Activated naive CD8-positive, alpha-beta T cell treated with anti-CD3 and anti-CD28 coated beads, Interleukin-2, amount 10 ng/mL, durations not matched to agents 7 days and 5 days (primary cell): ENCODE data around the gene PTCH2. TPM values are rescaled to one million over a fixed set of nuclear protein-coding genes. Genes with fewer than 3 reads are reported as not detected.
"Not testable (repeated sequence)": the region's sequence is repeated elsewhere in the genome, so short reads cannot be mapped to it uniquely, and the experiment has no call there.

Experiments used
- ATAC-seq: fragments of 150-1000 bp; cut with Tn5 transposase; one replicate; pipeline ENCODE4 v1.10.0; 2021; ENCODE audit warnings: low read depth, moderate library complexity
- POLR2A ChIA-PET: fragments of 350-600 bp; sonication (Branson Sonifier 250); formaldehyde crosslinking; loops from one replicate; lab custom pipeline; 2021; ENCODE audit warnings: antibody characterized with exemption; lab: Charles Lee
- DNase-seq: peaks from one replicate; pipeline ENCODE4 v3.0.0; 2021
- H3K27ac Mint-ChIP-seq: one replicate; pipeline ENCODE4 v1.8.0; 2022; ENCODE audit warnings: mild to moderate bottlenecking, mixed read lengths
- H3K27me3 Mint-ChIP-seq: one replicate; pipeline ENCODE4 v1.8.0; 2022; ENCODE audit warnings: mild to moderate bottlenecking, moderate library complexity, mixed read lengths
- H3K36me3 Mint-ChIP-seq: one replicate; pipeline ENCODE4 v1.8.0; 2021; ENCODE audit warnings: mild to moderate bottlenecking, mixed read lengths
- H3K4me1 Mint-ChIP-seq: one replicate; pipeline ENCODE4 v1.8.0; 2021; ENCODE audit warnings: mixed read lengths
- H3K4me3 Mint-ChIP-seq: one replicate; pipeline ENCODE4 v1.8.0; 2022; ENCODE audit warnings: mild to moderate bottlenecking, moderate library complexity, mixed read lengths
- H3K9me3 Mint-ChIP-seq: one replicate; pipeline ENCODE4 v1.8.0; 2021; ENCODE audit warnings: mixed read lengths
- total RNA-seq, 2 experiments: library from RNA; stranded (reverse); gene quantifications; one replicate each; pipeline ENCODE4 v1.2.3, GENCODE V29; 2021

PTCH2 gene
- total RNA-seq, 2 experiments from 2014 or later: 1.0 to 1.6 TPM

DNA sequence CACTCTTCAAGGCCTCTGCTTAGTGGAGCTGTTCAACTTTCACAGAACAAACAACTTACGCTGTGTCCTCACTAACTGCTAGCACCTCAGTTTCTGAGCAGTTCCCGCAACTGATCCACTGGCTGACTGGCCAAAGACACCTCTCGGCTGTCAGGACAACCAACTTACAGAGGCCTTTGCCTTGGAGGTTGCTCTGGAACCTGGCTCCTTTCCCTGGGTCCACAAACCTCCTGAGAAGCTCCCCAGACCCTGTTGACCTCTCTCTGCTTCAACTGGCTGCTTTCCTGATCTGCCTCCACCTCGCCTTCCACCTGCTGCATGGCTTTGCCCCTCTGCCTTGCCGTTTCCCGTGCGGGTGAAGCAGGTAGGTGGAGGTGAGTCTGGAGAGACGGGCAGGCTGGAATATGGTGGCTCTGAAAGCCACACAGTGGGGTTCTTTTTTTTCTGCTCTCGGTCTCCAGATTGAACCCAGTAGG, 21.8 kb downstream of the PTCH2 start:
- POLR2A ChIA-PET: interaction anchor here (1.3 to 7.9 kb wide), 11 partner anchors 8 to 482 kb away, joined by 3 to 360 read pairs (median 47); partner anchors contain the start of genes BEST4, BTBD19, DYNLT4 and HECTD3
- H3K4me1 Mint-ChIP-seq: peaks cover 31% of the 10 kb centered on the region
- H3K27ac Mint-ChIP-seq: peak overlapping the region; percentile 99
- no peak for DNase-seq
- H3K4me3 Mint-ChIP-seq: peak overlapping the region; percentile 92
- no peaks in the 10 kb centered on the region for H3K27me3 Mint-ChIP-seq
- no peaks in the 10 kb centered on the region for H3K9me3 Mint-ChIP-seq
- ATAC-seq: no peak
- no peaks in the 10 kb centered on the region for H3K36me3 Mint-ChIP-seq

DNA sequence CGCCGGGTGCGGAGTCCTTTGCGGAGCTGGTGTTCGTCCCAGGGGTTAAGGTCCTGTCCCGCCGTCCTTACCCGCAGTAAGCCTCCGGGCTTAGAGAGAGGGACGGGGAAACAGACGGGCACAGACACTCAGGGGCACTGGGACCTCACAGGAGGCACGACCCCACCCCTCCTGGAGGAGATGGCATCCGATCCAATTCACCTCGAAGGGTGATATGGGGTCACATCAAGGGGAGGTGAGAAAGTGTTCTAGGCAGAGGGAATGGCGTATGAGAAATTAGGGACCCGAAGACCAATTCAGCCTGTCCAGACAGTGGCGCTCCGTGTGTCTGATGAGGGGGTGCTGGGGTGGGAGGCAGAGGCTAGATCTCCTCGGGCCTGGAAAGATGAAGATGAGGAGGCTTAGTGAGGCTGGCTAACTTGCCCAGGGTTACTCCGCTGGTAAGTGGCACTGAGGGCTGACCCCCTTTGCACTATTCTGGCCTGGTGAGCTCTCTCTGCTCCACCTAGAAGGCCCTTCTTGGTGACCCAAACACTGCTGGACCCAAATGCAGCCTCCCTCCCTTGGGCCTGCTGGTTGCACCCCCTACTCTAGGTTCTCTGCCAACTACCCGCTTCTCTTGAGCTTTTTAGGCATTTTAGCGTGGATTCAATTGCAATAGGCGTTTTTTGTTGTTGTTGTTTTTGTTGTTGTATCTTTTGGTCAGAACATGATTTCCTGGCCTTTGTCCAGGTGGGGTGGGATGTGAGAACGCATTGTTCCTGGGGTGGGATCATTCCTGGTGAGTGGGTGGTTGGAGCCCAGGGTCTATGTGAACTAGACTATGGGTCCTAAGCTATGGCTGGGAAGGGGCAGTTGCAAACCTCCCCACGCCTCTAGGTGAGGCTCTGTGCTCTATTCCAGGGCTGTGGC, 22.5 kb downstream of the PTCH2 start:
- Mint-ChIP-seq H3K4me1 (peaks cover 31% of the 10 kb centered on the region), H3K27me3 (no peaks in the 10 kb centered on the region), H3K4me3 (peak overlapping the region; percentile 92), H3K36me3 (no peaks in the 10 kb centered on the region), H3K27ac (peak overlapping the region; percentile 99), H3K9me3 (no peaks in the 10 kb centered on the region)
- POLR2A ChIA-PET: interaction anchor here (0.9 to 7.9 kb wide), 14 partner anchors 9 to 530 kb away, joined by 3 to 360 read pairs (median 28); partner anchors contain the start of genes BEST4, BTBD19, DYNLT4 and HECTD3
- no peak for ATAC-seq
- no peak for DNase-seq

DNA sequence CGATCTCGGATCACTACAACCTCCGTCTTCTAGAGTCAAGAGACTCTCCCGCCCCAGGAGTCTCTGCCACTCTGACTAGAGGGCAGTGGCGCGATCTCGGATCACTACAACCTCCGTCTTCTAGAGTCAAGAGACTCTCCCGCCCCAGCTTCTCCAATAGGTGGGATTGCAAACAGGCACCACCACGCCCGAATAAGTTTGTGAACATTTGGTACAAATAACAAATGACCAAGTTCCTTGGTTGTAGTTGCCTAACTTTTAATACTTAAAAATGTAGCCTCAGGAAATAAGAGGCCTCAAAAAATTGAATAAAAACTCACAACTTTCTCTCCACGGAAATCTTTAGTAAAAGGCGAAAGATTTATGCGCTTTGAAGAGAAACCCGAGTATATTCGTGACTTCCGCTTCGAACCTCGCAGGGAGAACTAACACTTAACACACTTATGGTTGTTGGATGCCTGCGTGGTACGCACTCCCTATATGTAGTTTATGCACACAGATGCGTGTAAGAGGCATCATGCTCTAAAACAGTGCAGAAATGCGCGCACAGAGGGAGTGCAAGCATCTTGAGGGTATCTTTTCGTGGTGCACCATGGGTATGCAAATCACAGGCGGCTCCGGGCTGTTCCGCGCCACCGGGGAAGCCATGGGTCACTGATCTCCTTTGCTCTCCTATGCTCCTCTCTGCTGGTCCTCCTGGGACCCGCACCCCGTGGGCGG, 23.3 kb downstream of the PTCH2 start:
- peaks cover 36% of the 10 kb centered on the region for H3K4me1 Mint-ChIP-seq
- H3K36me3 Mint-ChIP-seq: peaks cover 6% of the 10 kb centered on the region
- ATAC-seq: peak; percentile 88
- peak; percentile 84 for DNase-seq
- H3K27ac Mint-ChIP-seq: peak overlapping the region; percentile 99
- POLR2A ChIA-PET: interaction anchor here (0.6 to 7.9 kb wide), 31 partner anchors 10 to 672 kb away, joined by 3 to 360 read pairs (median 5); partner anchors contain the start of genes BEST4, BTBD19, DYNLT4 and EIF2B3
- no peaks in the 10 kb centered on the region for H3K27me3 Mint-ChIP-seq
- H3K4me3 Mint-ChIP-seq: peak overlapping the region; percentile 92
- no peaks in the 10 kb centered on the region for H3K9me3 Mint-ChIP-seq

- ATAC-seq: no peak
- peak overlapping the region; percentile 92 for H3K4me3 Mint-ChIP-seq
- H3K4me1 Mint-ChIP-seq: peaks cover 39% of the 10 kb centered on the region
- DNase-seq: peak; percentile 29
- POLR2A ChIA-PET: interaction anchor here (0.6 to 7.9 kb wide), 29 partner anchors 10 to 674 kb away, joined by 3 to 360 read pairs (median 5); partner anchors contain the start of genes BEST4, BTBD19, DYNLT4 and EIF2B3
- no peaks in the 10 kb centered on the region for H3K9me3 Mint-ChIP-seq
- no peaks in the 10 kb centered on the region for H3K27me3 Mint-ChIP-seq
- peaks cover 7% of the 10 kb centered on the region for H3K36me3 Mint-ChIP-seq
- H3K27ac Mint-ChIP-seq: peak overlapping the region; percentile 99
These were observed 23.9 kb downstream of the PTCH2 start for GRCh38 chr1:44819196-44819607.

- H3K9me3 Mint-ChIP-seq: no peaks in the 10 kb centered on the region
- ATAC-seq (no peak), DNase-seq (peak; percentile 17)
- peaks cover 9% of the 10 kb centered on the region for H3K36me3 Mint-ChIP-seq
- H3K27me3 Mint-ChIP-seq: no peaks in the 10 kb centered on the region
- POLR2A ChIA-PET: interaction anchor here (1.0 to 7.9 kb wide), 8 partner anchors 9 to 192 kb away, joined by 4 to 360 read pairs (median 88); partner anchors contain the start of genes BTBD19, DYNLT4, HECTD3 and PLK3
- peak overlapping the region; percentile 65 for H3K4me3 Mint-ChIP-seq
- peak overlapping the region; percentile 78 for H3K27ac Mint-ChIP-seq
- peaks cover 42% of the 10 kb centered on the region for H3K4me1 Mint-ChIP-seq
These were observed 25.1 kb downstream of the PTCH2 start for GRCh38 chr1:44817771-44818495.

DNA sequence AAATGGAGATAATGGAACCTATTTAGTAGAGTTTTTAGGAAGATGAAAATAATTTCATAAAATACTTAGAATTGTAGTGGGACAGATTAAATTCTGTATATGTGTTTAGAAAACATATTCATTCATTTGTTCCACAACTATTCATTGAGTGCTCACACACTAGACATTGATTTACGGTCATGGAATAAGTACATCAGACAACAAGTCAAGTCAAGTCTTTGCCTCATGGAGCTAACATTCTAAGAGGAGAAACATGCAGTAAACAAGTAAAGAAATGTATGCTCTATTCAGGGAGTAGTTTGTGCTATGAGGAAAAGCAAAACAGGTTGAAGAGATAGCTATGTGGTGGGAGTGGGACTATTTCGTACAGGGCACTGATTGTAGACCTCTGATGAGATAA, 25.7 kb downstream of the PTCH2 start:
- DNase-seq (no peak), ATAC-seq (no peak)
- Mint-ChIP-seq H3K27me3 (no peaks in the 10 kb centered on the region), H3K4me3 (peak overlapping the region; percentile 16), H3K27ac (peak overlapping the region; percentile 60), H3K4me1 (peaks cover 38% of the 10 kb centered on the region), H3K36me3 (peaks cover 9% of the 10 kb centered on the region), H3K9me3 (no peaks in the 10 kb centered on the region)
- POLR2A ChIA-PET: interaction anchor here (1.0 to 7.9 kb wide), 5 partner anchors 8 to 95 kb away, joined by 4 to 360 read pairs (median 130); partner anchors contain the start of genes BTBD19, DYNLT4, PLK3 and RNU5D-1

DNA sequence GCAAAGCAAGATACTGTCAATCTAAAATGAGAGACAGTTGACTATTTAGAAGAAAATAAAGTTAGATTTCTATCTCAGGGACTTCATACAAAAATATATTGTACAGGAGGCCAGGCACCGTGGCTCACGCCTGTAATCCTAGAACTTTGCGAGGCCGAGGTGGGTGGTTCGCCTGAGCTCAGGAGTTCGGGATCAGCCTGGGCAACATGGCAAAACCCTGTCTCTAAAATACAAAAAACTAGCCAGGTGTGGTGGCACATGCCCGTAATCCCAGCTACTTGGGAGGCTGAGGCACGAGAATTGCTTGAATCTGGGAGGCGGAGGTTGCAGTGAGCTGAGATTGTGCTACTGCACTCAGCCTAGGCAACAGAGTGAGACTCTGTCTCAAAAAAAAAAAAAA, 27.1 kb downstream of the PTCH2 start:
- H3K4me3 Mint-ChIP-seq, ATAC-seq, H3K36me3 Mint-ChIP-seq, H3K27ac Mint-ChIP-seq, H3K9me3 Mint-ChIP-seq, H3K27me3 Mint-ChIP-seq: not testable (repeated sequence)
- peak; percentile 10 for DNase-seq
- peaks cover 44% of the 10 kb centered on the region for H3K4me1 Mint-ChIP-seq
- POLR2A ChIA-PET: interaction anchor here (0.8 to 11.3 kb wide), 5 partner anchors 9 to 93 kb away, joined by 3 to 268 read pairs (median 4); partner anchors contain the start of genes PLK3 and RNU5D-1

DNA sequence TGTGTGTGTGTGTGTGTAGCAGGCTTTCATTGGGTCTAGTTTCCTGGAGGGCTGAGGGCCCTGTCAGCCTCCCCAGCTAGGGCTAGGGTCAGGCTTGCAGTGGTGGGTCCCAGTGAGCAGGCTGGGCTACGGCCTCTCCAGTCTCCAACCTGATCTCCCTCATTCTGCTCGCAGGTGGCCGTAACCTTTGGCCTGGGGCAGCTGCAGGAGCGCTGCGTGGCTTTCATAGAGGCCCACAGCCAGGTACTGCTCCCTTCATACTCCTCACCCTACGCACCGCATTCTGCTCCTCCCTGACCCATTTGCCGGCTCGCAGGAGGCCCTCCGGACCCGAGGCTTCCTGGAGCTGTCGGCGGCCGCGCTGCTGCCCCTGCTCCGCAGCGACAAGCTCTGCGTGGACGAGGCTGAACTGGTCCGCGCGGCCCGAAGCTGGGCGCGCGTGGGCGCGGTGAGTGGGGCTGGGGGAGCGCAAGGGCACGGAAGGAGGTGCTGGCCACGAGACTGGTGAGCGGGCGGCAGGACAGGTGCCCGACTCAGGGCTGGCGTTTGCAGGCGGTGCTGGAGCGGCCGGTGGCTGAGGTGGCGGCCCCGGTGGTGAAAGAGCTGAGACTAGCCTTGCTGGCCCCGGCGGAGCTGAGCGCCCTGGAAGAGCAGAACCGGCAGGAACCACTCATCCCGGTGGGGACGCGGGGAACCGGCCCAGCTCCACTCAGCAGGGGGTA, 30.1 kb downstream of the PTCH2 start:
- H3K36me3 Mint-ChIP-seq: peaks cover 9% of the 10 kb centered on the region
- no peaks in the 10 kb centered on the region for H3K27me3 Mint-ChIP-seq
- H3K9me3 Mint-ChIP-seq: no peaks in the 10 kb centered on the region
- H3K4me1 Mint-ChIP-seq: peaks cover 47% of the 10 kb centered on the region
- POLR2A ChIA-PET: interaction anchor here (0.6 to 11.3 kb wide), 21 partner anchors 9 to 687 kb away, joined by 3 to 268 read pairs (median 4); partner anchors contain the start of genes CCDC163, EIF2B3, MMACHC and PLK3
- peak overlapping the region; percentile 35 for H3K4me3 Mint-ChIP-seq
- ATAC-seq (no peak), DNase-seq (peak; percentile 36)
- peak overlapping the region; percentile 38 for H3K27ac Mint-ChIP-seq

DNA sequence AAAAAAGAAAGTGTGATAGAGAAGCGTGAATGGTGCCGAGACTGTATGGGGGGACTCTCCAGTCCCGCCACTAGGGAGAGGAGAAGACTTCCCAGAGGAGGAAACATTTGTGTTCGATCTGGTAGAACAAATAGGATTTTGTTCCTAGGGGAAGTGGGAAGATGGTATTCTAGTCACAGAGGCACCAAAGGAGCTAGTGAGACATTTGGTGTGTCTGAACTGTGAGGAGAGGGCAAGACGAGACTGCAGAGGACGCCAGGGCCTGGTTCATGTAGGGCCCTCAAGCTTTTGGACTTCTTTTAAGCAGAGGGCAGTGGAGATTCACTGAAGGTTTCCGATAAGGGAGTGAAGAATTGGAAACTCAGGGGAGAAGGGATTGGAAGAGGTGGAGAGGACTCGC, 31.8 kb downstream of the PTCH2 start:
- Mint-ChIP-seq H3K27me3 (no peaks in the 10 kb centered on the region), H3K4me1 (peaks cover 56% of the 10 kb centered on the region), H3K36me3 (peaks cover 14% of the 10 kb centered on the region), H3K9me3 (no peaks in the 10 kb centered on the region), H3K27ac (peak overlapping the region; percentile 99), H3K4me3 (no peak overlapping the region)
- POLR2A ChIA-PET: interaction anchor here (1.0 to 11.3 kb wide), 5 partner anchors 10 to 88 kb away, joined by 5 to 268 read pairs (median 181); partner anchors contain the start of genes PLK3 and RNU5D-1
- ATAC-seq (no peak), DNase-seq (peak; percentile 9)

GRCh38 chr1:44810762-44811105, 32.3 kb downstream of the PTCH2 start:
- H3K4me3 Mint-ChIP-seq, ATAC-seq, H3K9me3 Mint-ChIP-seq, H3K27me3 Mint-ChIP-seq: not testable (repeated sequence)
- DNase-seq: peak; percentile 28
- H3K36me3 Mint-ChIP-seq: peaks cover 14% of the 10 kb centered on the region
- peak overlapping the region; percentile 99 for H3K27ac Mint-ChIP-seq
- POLR2A ChIA-PET: interaction anchor here (1.0 to 11.3 kb wide), 6 partner anchors 10 to 201 kb away, joined by 5 to 268 read pairs (median 128); partner anchors contain the start of genes HECTD3, PLK3, RNU5D-1 and UROD
- H3K4me1 Mint-ChIP-seq: peaks cover 56% of the 10 kb centered on the region

DNA sequence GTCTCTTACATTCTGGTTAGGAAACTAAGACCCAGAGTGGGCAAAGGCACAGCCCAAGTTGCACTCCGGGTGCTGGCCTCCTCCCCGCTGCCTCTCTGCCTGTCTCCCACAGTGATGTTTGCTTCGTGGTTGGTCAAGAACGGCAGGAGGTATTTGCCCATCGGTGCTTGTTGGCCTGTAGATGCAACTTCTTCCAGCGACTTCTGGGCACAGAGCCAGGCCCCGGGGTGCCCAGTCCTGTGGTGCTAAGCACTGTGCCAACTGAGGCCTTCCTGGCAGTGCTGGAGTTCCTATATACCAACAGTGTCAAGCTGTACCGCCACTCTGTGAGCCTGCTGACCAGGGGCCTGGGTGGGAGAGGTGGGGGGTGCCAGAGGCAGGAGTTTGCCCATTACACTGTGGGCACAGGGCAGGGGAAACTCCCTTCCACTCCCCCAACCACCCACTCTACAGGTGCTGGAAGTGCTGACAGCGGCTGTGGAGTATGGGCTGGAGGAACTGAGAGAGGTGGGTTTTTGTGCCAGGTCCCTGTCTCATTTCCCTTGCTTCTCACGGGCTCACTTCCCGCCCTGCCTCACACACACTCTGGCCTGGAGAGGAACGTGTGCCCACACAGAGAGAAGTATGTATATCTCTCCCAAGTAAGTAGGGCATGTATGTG, 32.8 kb downstream of the PTCH2 start:
- H3K27me3 Mint-ChIP-seq: no peaks in the 10 kb centered on the region
- DNase-seq (peak; percentile 43), ATAC-seq (no peak)
- POLR2A ChIA-PET: interaction anchor here (0.5 to 11.3 kb wide), 18 partner anchors 7 to 877 kb away, joined by 3 to 268 read pairs (median 12); partner anchors contain the start of genes BEST4, HECTD3, MUTYH and PLK3
- H3K27ac Mint-ChIP-seq: peak overlapping the region; percentile 99
- peaks cover 13% of the 10 kb centered on the region for H3K36me3 Mint-ChIP-seq
- peaks cover 56% of the 10 kb centered on the region for H3K4me1 Mint-ChIP-seq
- peak overlapping the region; percentile 78 for H3K4me3 Mint-ChIP-seq
- H3K9me3 Mint-ChIP-seq: no peaks in the 10 kb centered on the region
